ENCODE results near the gene DYNC2H1. TPM values are rescaled to one million over a fixed set of nuclear protein-coding genes. Genes with fewer than 3 reads are reported as not detected.

Gene DYNC2H1
- total RNA-seq, 1 experiment from 2014 or later, result 17.2 TPM

GRCh38 chr11:103079833-103080232 lies 29.4 kb upstream of the DYNC2H1 start:
- Mint-ChIP-seq H3K9me3 (no peaks in the 10 kb centered on the region), H3K4me3 (no peak overlapping the region), H3K27ac (no peak overlapping the region), H3K36me3 (peaks cover 64% of the 10 kb centered on the region), H3K27me3 (ENCODE audit: low read depth) (no peaks in the 10 kb centered on the region), H3K4me1 (no peaks in the 10 kb centered on the region)
- ATAC-seq, result no peak
- no peak for TF ChIP-seq ELF4 (CRISPR knock-in tag; IDR thresholded peaks at IDR 0.05; ENCODE audit: low read depth)
- no peak for TF ChIP-seq TP53 (CRISPR knock-in tag; IDR thresholded peaks at IDR 0.05)
- TF ChIP-seq USF1 (CRISPR knock-in tag; IDR thresholded peaks at IDR 0.05), result no peak
- TF ChIP-seq ZNF121 (CRISPR knock-in tag; IDR thresholded peaks at IDR 0.05), result no peak
- TF ChIP-seq CDX4 (CRISPR knock-in tag; IDR thresholded peaks at IDR 0.05; ENCODE audit: borderline replicate concordance), result no peak
- no peak for TF ChIP-seq ESRRA (CRISPR knock-in tag; IDR thresholded peaks at IDR 0.05; ENCODE audit: borderline replicate concordance)
- TF ChIP-seq TCF7 (CRISPR knock-in tag; IDR thresholded peaks at IDR 0.05; ENCODE audit: low read depth), result no peak
- TF ChIP-seq ZNF671 (CRISPR knock-in tag; IDR thresholded peaks at IDR 0.05), result no peak
- no peak for TF ChIP-seq ATF1 (CRISPR knock-in tag; IDR thresholded peaks at IDR 0.05)
- TF ChIP-seq FOXJ3 (CRISPR knock-in tag; IDR thresholded peaks at IDR 0.05; ENCODE audit: borderline replicate concordance), result no peak
- no peak for TF ChIP-seq SMAD3 (CRISPR knock-in tag; IDR thresholded peaks at IDR 0.05; ENCODE audit: borderline replicate concordance)
- no peak for TF ChIP-seq EMX1 (CRISPR knock-in tag; IDR thresholded peaks at IDR 0.05)
- TF ChIP-seq TEAD4 (CRISPR knock-in tag; IDR thresholded peaks at IDR 0.05), result no peak
- TF ChIP-seq MAX (CRISPR knock-in tag; IDR thresholded peaks at IDR 0.05), result no peak
- TF ChIP-seq USF2 (CRISPR knock-in tag; IDR thresholded peaks at IDR 0.05), result no peak
- no peak for TF ChIP-seq JAZF1 (CRISPR knock-in tag; IDR thresholded peaks at IDR 0.05)
- no peak for TF ChIP-seq ZNF532 (CRISPR knock-in tag; IDR thresholded peaks at IDR 0.05; ENCODE audit: borderline replicate concordance)
- TF ChIP-seq STAT6 (CRISPR knock-in tag; conservative IDR thresholded peaks at IDR 0.05; ENCODE audit: low read depth), result no peak
- TF ChIP-seq ERG (CRISPR knock-in tag; IDR thresholded peaks at IDR 0.05), result no peak
- no peak for TF ChIP-seq PRRX2 (CRISPR knock-in tag; IDR thresholded peaks at IDR 0.05)
- ChIA-PET CTCF (no interaction called here), POLR2A (interaction anchor here (0.6 kb wide), 1 partner anchor 144 kb away, joined by 3 read pairs; no protein-coding TSS in a partner anchor)
- no peak for DNase-seq (ENCODE audit: low spot score)

Data from WTC11 (cell line).